GM12801 (cell line): ENCODE results near the gene GPATCH2L.

Experiments used
- CTCF ChIP-seq: IDR thresholded peaks from one replicate; pipeline ENCODE4 v1.5.1; 2011; ENCODE audit warnings: control low read depth; ENCODE audit not compliant: insufficient read length; ENCODE audit errors: extremely low read depth

GPATCH2L gene

GRCh38 chr14:76204461-76205230, 52.9 kb downstream of the GPATCH2L start:
- TF ChIP-seq CTCF, result no peak

DNA sequence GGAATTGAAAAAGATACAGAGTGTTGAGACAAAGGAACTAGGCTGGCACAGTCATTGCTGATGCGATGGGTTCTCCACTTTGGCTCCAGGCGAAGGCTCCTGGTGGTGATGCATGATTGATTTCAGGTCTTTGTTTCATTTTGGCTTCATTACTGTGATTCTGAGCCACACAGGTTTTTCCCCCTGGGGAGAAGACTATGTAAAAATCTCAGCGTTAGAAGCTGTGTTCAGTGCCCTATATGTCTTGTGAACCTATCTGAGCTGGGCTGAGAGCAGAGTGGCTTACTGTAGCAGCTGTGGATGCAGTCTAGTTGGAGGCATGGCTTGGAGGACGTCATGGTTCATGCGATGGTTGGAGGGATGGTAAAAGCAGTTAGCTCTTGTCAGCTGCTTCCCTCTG, 54.0 kb downstream of the GPATCH2L start:
- no peak for TF ChIP-seq CTCF

DNA sequence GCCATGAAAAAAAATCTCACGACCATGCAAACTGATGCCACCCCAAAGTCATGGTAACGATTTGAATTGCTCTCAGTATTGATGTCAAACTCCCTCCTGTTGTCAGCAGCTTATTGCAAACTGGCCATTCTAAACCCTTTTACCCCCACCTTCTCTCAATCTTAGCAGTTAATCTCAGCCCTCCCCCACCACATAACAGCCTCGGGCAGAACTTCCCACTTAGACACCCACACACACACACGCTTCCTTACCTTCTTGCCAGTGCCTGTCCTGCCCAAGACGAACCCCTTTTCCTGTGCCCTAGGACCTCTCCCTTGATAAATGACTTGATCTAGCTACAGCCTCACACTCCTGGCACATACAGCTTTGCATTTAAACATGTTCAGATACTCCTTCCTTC, 56.6 kb downstream of the GPATCH2L start:
- no peak for TF ChIP-seq CTCF

DNA sequence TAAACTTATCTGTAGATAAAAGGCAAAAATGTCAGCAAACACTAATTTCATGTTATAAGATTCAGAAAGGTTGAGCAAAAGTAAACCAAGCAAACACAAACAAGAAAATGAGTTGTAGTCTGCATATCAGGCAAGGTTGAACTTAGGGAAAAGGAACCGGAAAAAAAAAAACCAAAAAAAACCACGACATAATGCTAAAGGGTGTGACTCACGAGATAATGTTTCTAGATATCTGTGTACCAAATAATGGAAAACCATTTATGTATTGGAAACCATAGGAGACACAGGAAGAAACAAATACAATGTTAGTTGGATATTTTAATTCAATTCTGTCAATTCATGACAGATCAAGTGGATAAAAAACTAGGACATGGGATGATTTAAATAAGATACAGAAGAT, 60.5 kb downstream of the GPATCH2L start:
- TF ChIP-seq CTCF, result no peak

DNA sequence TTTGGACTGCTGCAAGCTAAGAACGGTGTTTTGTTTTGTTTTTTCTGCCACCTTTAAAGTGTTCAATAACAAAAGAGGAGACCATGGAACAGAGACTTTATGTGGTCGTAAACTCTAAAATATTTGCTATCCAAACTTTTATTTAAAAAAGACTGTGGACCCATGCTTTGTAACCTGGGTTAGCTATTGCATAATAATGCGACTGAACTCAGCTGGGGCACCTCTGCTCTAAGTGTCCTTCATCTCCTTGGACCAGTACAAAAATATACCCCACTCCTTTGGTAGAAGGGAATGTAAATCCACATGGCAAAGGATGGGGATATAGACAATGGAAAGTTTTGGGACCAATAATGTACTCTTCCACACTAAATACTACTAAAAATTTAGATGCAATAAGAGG, 65.5 kb downstream of the GPATCH2L start:
- TF ChIP-seq CTCF, result no peak

GRCh38 chr14:76218662-76219061, 66.9 kb downstream of the GPATCH2L start:
- TF ChIP-seq CTCF, result no peak

- TF ChIP-seq CTCF, result no peak
These were observed 68.2 kb downstream of the GPATCH2L start for GRCh38 chr14:76219873-76220272.
